ENCODE results near the gene CFAP299. TPM values are rescaled to one million over a fixed set of nuclear protein-coding genes. Genes with fewer than 3 reads are reported as not detected.

Gene CFAP299
- total and polyA plus RNA-seq, 2 of the 13 experiments (the other 11 are each of a cell fraction or from before 2014, with no cell fraction given) = not detected

DNA sequence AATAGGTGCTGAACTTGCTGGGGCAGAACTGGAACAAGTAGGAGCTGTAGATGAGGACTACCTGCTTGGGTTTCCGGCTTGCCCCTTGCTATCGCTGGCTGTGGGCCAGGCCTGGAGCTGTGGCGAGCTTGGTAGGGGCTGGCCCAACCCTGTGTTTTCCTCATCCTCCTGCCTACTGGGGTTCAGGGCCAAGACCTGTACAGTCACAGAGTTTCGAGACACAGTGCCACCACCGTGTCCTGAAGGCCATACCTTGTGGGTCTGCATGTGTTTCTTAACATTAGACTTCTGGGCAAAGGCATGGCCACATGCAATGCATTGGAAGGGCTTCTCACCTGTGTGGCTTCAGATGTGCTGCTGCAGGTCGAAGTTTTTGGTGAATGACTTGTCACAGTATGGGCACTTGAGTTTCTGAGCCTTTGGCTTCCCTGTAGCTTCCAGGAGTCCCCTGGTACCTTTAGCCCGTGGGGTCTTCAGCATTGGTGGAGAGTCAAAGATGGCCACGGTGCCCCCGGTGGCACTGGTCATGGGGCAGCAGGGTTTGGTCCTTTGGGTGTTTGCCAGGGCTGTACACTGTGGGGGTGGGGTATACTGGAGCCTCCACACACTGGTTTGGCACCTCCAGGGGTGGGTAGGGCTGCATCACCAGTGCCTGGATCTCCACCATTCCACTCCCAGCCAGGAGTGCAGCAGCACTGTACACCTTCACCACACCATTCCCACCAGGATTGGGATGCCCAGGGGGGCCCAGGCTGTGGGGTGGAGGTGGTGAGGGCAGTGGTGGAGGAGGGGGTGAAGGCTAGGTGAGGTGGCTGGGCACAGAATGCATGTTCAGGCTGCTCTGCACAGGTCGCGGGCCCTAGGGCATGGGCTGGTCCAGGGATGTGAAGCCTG, 52.1 kb downstream of the CFAP299 start:
- no peak overlapping the region for H3K4me3 ChIP-seq (replicated peaks in 1 of 3; ENCODE audit: insufficient read depth in 1 of 3, low read depth in 2 of 3, low read length in 3 of 3)
- no peaks in the 10 kb centered on the region for H4K20me1 ChIP-seq (ENCODE audit: insufficient read depth, low read length)
- BruUV-seq (replicated peaks) = no TSS peak
- H3K4me2 ChIP-seq (ENCODE audit: low read depth, low read length) = no peak overlapping the region
- POLR2A ChIA-PET = no interaction called here
- FAIRE-seq = no peak
- no peaks in the 10 kb centered on the region; a peak in 1 of 5 replicates for H3K27me3 ChIP-seq (ENCODE audit: control insufficient read depth in 1 of 2, insufficient read depth in 2 of 2, low read length in 2 of 2)
- DNase-seq (ENCODE audit: low spot score) = no peak
- in situ Hi-C loops (cut with HindIII; ENCODE audit: extremely low pct_ligation_motif_present, low pct_unique_long_range_greater_than_20kb) = no loop called here
- TF ChIP-seq, protein P1, sequence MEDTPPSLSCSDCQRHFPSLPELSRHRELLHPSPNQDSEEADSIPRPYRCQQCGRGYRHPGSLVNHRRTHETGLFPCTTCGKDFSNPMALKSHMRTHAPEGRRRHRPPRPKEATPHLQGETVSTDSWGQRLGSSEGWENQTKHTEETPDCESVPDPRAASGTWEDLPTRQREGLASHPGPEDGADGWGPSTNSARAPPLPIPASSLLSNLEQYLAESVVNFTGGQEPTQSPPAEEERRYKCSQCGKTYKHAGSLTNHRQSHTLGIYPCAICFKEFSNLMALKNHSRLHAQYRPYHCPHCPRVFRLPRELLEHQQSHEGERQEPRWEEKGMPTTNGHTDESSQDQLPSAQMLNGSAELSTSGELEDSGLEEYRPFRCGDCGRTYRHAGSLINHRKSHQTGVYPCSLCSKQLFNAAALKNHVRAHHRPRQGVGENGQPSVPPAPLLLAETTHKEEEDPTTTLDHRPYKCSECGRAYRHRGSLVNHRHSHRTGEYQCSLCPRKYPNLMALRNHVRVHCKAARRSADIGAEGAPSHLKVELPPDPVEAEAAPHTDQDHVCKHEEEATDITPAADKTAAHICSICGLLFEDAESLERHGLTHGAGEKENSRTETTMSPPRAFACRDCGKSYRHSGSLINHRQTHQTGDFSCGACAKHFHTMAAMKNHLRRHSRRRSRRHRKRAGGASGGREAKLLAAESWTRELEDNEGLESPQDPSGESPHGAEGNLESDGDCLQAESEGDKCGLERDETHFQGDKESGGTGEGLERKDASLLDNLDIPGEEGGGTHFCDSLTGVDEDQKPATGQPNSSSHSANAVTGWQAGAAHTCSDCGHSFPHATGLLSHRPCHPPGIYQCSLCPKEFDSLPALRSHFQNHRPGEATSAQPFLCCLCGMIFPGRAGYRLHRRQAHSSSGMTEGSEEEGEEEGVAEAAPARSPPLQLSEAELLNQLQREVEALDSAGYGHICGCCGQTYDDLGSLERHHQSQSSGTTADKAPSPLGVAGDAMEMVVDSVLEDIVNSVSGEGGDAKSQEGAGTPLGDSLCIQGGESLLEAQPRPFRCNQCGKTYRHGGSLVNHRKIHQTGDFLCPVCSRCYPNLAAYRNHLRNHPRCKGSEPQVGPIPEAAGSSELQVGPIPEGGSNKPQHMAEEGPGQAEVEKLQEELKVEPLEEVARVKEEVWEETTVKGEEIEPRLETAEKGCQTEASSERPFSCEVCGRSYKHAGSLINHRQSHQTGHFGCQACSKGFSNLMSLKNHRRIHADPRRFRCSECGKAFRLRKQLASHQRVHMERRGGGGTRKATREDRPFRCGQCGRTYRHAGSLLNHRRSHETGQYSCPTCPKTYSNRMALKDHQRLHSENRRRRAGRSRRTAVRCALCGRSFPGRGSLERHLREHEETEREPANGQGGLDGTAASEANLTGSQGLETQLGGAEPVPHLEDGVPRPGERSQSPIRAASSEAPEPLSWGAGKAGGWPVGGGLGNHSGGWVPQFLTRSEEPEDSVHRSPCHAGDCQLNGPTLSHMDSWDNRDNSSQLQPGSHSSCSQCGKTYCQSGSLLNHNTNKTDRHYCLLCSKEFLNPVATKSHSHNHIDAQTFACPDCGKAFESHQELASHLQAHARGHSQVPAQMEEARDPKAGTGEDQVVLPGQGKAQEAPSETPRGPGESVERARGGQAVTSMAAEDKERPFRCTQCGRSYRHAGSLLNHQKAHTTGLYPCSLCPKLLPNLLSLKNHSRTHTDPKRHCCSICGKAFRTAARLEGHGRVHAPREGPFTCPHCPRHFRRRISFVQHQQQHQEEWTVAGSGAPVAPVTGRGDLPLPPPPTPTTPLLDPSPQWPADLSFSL (CRISPR knock-in tag; IDR thresholded peaks at IDR 0.05) = no peak
- TF ChIP-seq ISX (CRISPR knock-in tag; conservative IDR thresholded peaks at IDR 0.05) = no peak
- H3K79me2 ChIP-seq (ENCODE audit: insufficient read depth, low read length) = no peaks in the 10 kb centered on the region
- H3K27ac ChIP-seq (ENCODE audit: extremely low read length, insufficient read depth, low read length) = no peak overlapping the region
- CTCF ChIA-PET (ENCODE audit: low intra/inter-chr PET ratio, low total read pairs) = no interaction called here
- intact Hi-C loops (cut with micrococcal nuclease; ENCODE audit: unreplicated experiment) = no loop called here
- no peaks in the 10 kb centered on the region for H3K36me3 ChIP-seq (replicated peaks in 1 of 2; ENCODE audit: control insufficient read depth in 1 of 2, insufficient read depth in 2 of 2, low read length in 2 of 2)
- H3K4me1 ChIP-seq (ENCODE audit: insufficient read depth, low read length) = no peaks in the 10 kb centered on the region
- no peak overlapping the region for H2AFZ ChIP-seq (ENCODE audit: low read length)
- no peaks in the 10 kb centered on the region for H3K9me3 ChIP-seq (ENCODE audit: low read length)
- H3K9ac ChIP-seq (ENCODE audit: insufficient read depth, low read depth, low read length) = no peak overlapping the region
- 58% methylated on average over 4 of the region's 11 CpGs for WGBS (ENCODE audit: low lambda C conversion rate)
- ATAC-seq = no peak

Measured in HepG2 (cell line).